Measurements from ENCODE around the gene C19orf25. TPM values are rescaled to one million over a fixed set of nuclear protein-coding genes. Genes with fewer than 3 reads are reported as not detected.
A peak's percentile ranks its signal among the peaks of the same experiment; 100 is the strongest.

C19orf25 gene
- total and polyA plus RNA-seq, 10 of the 15 experiments (the other 5 are each of a cell fraction or from before 2014, with no cell fraction given) = 1.2 to 67.0 (median 25.6) TPM

GRCh38 chr19:1490311-1491113 is 11.5 kb upstream of the C19orf25 start, which contains the start of gene PCSK4 (continued):
- TF ChIP-seq BHLHE40 (IDR thresholded peaks at IDR 0.05; ENCODE audit: borderline replicate concordance in 1 of 2, low read depth in 2 of 2, low read length in 1 of 2) (peak; percentile 51 to 84; a peak in 2 of 4 replicates), PML (IDR thresholded peaks at IDR 0.05; ENCODE audit: low read length) (no peak), ETV6 (conservative IDR thresholded peaks at IDR 0.05 in 1 of 2, IDR thresholded peaks at IDR 0.05 in 1 of 2; ENCODE audit: borderline replicate concordance in 1 of 2, low read depth in 1 of 2) (no peak), MTA3 (IDR thresholded peaks at IDR 0.05; ENCODE audit: borderline replicate concordance, low read length) (no peak), ZNF592 (IDR thresholded peaks at IDR 0.05) (no peak), SMC3 (IDR thresholded peaks at IDR 0.05; ENCODE audit: borderline replicate concordance, low read length) (no peak), BACH1 (IDR thresholded peaks at IDR 0.05; ENCODE audit: borderline replicate concordance) (peak; percentile 38; the same call in 1 of the 2 replicates), SRF (IDR thresholded peaks at IDR 0.05; ENCODE audit: low read depth in 2 of 2, low read length in 2 of 2) (no peak), MXI1 (IDR thresholded peaks at IDR 0.05; ENCODE audit: low read depth, low read length) (peak; percentile 91), BRCA1 (IDR thresholded peaks at IDR 0.05; ENCODE audit: low read depth, low read length) (no peak), RFX5 (IDR thresholded peaks at IDR 0.05; ENCODE audit: low read depth, low read length) (0 out of 2 replicates have a peak, but pooled peaks have one; percentile 46), SMAD5 (IDR thresholded peaks at IDR 0.05; ENCODE audit: low read depth) (no peak), SIN3A (IDR thresholded peaks at IDR 0.05; ENCODE audit: low read depth, low read length) (peak; percentile 83; the same call in 1 of the 2 replicates), RELA (IDR thresholded peaks at IDR 0.05; ENCODE audit: borderline replicate concordance, partially characterized antibody) (peak; percentile 73), RCOR1 (conservative IDR thresholded peaks at IDR 0.05; ENCODE audit: low read depth, low read length) (no peak), CHD4 (IDR thresholded peaks at IDR 0.05) (no peak), BCL3 (IDR thresholded peaks at IDR 0.05; ENCODE audit: borderline replicate concordance, insufficient read depth, low read depth, low read length, poor library complexity, severe bottlenecking) (no peak), GABPA (IDR thresholded peaks at IDR 0.05; ENCODE audit: low read depth) (no peak), IRF4 (IDR thresholded peaks at IDR 0.05; ENCODE audit: low read depth, low read length) (0 out of 2 replicates have a peak, but pooled peaks have one; percentile 19), HSF1 (IDR thresholded peaks at IDR 0.05; ENCODE audit: low read depth, low read length) (no peak), TCF7 (IDR thresholded peaks at IDR 0.05; ENCODE audit: borderline replicate concordance) (no peak), FOXM1 (IDR thresholded peaks at IDR 0.05; ENCODE audit: low read depth, low read length) (no peak)

All from GM12878 (cell line).